ENCODE results near the gene KIAA0930. TPM values are rescaled to one million over a fixed set of nuclear protein-coding genes. Genes with fewer than 3 reads are reported as not detected.

Gene KIAA0930
- total RNA-seq, 1 donor from 2014 or later, result 89.2 TPM

DNA sequence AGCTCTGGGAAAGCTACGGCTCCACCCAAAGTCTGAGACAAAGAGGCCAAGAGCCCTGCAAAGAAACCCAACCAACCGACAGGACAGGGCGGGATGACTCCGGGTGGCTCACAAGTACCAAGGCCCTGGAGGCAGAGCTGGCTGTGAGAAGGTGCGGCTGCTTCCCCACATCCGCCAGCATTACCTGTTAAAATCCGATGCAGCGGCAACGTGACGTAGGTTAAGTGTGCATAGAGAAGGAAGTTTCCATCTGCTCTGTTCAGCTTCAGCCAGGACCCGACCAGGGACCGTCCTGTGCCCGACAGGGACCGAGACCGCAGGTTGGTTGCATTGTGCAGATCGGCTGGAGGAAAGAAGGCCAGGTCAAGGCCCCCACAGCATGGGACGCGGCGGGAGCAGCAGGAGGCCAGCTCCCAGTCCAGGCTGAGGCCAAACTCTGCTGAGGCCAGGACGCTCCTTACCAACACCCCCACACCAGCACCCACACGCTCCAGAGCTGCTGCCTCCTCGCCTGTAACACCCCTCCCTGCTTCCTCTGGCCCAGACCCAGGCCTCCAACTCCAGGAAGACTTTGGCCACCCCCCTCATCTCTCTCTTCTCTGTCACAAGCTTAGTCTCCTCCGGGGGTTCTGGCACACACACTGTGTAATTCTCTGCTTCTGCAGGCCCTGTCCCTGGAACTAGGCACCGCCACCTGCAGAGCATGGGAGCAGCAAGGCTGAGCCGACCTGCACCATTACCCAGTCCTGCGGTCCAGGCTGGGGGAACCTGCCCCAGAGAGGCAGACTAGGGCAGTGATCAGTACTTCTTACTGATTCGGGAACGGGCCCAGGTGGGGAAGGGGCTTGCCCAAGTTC lies 42.9 kb downstream of the KIAA0930 start:
- peaks cover 69% of the 10 kb centered on the region for H3K36me3 ChIP-seq
- H3K9me3 ChIP-seq, result no peaks in the 10 kb centered on the region
- no peak for ATAC-seq
- no peaks in the 10 kb centered on the region for H3K4me1 ChIP-seq
- H3K27me3 ChIP-seq (ENCODE audit: low read depth), result no peaks in the 10 kb centered on the region
- DNase-seq, result peak; percentile 37
- intact Hi-C loops (cut with DNase I), result no loop called here
- no peak overlapping the region for H3K27ac ChIP-seq
- TF ChIP-seq, protein P1, sequence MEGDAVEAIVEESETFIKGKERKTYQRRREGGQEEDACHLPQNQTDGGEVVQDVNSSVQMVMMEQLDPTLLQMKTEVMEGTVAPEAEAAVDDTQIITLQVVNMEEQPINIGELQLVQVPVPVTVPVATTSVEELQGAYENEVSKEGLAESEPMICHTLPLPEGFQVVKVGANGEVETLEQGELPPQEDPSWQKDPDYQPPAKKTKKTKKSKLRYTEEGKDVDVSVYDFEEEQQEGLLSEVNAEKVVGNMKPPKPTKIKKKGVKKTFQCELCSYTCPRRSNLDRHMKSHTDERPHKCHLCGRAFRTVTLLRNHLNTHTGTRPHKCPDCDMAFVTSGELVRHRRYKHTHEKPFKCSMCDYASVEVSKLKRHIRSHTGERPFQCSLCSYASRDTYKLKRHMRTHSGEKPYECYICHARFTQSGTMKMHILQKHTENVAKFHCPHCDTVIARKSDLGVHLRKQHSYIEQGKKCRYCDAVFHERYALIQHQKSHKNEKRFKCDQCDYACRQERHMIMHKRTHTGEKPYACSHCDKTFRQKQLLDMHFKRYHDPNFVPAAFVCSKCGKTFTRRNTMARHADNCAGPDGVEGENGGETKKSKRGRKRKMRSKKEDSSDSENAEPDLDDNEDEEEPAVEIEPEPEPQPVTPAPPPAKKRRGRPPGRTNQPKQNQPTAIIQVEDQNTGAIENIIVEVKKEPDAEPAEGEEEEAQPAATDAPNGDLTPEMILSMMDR (IDR thresholded peaks at IDR 0.05), result no peak
- no peak overlapping the region for H3K4me3 ChIP-seq

DNA sequence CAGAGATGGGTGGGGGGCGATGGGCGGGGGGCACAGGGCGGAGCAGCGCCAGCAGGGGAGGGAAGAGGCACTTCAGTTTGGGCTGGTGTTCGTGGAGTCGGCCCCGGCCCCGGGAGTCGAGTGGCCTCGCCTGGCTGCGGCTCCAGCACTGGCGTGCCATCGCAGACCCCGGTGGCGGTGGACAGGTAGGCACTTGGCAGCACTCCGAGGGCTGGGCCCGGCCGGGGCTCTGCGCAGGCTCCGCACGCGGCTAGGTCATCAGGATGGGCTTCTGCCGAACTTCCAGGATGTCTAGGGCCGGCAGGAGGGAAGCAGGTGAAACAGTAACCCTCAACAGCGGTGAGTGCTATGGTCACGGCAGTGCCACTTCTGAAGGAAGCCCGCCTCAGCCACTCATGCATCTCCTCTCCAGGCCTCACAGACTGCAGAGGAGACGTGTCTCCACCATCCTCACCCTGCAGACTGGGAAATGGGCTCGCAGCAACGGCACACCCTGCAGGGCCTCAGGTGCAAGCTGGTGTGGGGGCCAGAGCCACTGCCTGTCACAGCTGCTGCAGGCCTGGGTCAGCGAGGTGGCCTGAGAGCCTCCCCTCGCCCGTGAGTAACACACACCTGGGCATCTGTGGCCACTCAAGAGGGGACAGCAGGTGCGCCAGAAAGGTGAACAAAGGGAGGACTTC lies 43.6 kb downstream of the KIAA0930 start:
- no peak overlapping the region for H3K27ac ChIP-seq
- H3K4me3 ChIP-seq, result no peak overlapping the region
- TF ChIP-seq, protein P1 (IDR thresholded peaks at IDR 0.05), result no peak
- no peaks in the 10 kb centered on the region for H3K4me1 ChIP-seq
- ATAC-seq (no peak), DNase-seq (peak; percentile 39)
- H3K27me3 ChIP-seq (ENCODE audit: low read depth), result no peaks in the 10 kb centered on the region
- intact Hi-C loops (cut with DNase I), result no loop called here
- H3K9me3 ChIP-seq, result no peaks in the 10 kb centered on the region
- peaks cover 61% of the 10 kb centered on the region for H3K36me3 ChIP-seq

DNA sequence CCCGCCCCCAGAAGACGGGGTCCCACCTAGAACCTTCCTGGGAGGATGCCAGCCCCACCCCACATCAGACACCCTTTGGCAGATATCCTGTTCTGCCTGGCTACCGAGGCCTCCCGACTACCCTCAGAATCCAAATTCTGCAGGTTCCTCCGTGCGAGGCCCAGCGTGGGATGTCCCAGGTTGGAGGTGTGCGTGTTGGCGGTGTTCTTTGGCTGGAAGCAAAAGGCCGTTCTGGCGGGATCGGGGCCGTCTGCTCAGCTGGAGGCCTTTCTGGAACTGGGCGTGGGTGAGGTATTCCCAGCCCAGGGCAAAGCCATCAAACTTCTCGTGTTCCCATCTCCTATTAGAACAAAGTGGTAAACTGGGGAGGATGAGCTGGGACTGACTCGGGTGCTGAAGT lies 44.4 kb downstream of the KIAA0930 start:
- H3K4me3 ChIP-seq, result no peak overlapping the region
- H3K36me3 ChIP-seq, result peaks cover 56% of the 10 kb centered on the region
- TF ChIP-seq, protein P1 (IDR thresholded peaks at IDR 0.05), result no peak
- DNase-seq, result peak; percentile 32
- intact Hi-C loops (cut with DNase I), result no loop called here
- no peaks in the 10 kb centered on the region for H3K27me3 ChIP-seq (ENCODE audit: low read depth)
- no peaks in the 10 kb centered on the region for H3K9me3 ChIP-seq
- H3K27ac ChIP-seq, result no peak overlapping the region
- no peaks in the 10 kb centered on the region for H3K4me1 ChIP-seq
- ATAC-seq, result no peak

DNA sequence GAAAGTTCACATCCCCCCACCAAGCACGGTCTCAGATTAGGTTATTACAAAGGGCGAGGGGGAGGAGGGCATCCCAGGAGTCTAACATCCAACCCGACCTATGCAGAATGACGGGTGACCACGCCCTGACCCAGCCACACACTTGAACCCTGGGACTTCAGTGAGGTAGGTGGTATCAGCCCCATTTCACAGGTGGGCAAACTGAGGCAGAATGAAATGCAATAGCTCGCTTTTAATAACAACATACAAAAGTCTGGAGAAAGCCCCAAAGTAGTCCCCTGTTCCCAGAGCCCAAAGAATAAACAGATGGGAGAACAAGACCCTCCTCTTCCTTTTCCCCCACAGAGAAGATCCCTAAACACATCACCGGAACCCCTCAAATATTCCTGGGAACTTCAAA lies 45.1 kb downstream of the KIAA0930 start:
- Histone ChIP-seq H3K27me3 (ENCODE audit: low read depth) (no peaks in the 10 kb centered on the region), H3K27ac (no peak overlapping the region), H3K4me1 (no peaks in the 10 kb centered on the region), H3K36me3 (peaks cover 50% of the 10 kb centered on the region), H3K4me3 (no peak overlapping the region), H3K9me3 (no peaks in the 10 kb centered on the region)
- ATAC-seq (no peak), DNase-seq (no peak)
- TF ChIP-seq, protein P1 (IDR thresholded peaks at IDR 0.05), result no peak
- intact Hi-C loops (cut with DNase I), result no loop called here

DNA sequence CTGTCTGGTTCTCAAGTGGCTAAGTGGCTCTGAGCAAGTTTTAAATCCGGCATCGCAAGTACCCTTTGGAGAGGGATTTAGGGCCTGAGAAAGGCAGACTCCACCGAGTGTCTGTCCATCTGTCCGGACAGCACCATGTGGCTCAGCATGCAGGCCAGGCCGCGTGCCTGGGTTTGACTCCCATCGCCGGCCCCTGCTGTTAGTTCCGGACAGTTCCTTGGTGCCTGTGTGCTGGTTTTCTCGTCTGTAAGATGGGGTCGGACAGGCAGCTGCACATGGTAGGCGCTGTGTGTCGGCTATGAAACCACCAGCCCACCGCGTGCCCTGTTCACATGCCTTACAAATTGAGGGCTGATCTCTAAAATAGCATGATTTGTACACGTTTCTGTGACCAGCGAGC lies 46.0 kb downstream of the KIAA0930 start:
- TF ChIP-seq, protein P1 (IDR thresholded peaks at IDR 0.05), result no peak
- ATAC-seq (no peak), DNase-seq (peak; percentile 29)
- Histone ChIP-seq H3K9me3 (no peaks in the 10 kb centered on the region), H3K36me3 (peaks cover 44% of the 10 kb centered on the region), H3K4me1 (no peaks in the 10 kb centered on the region), H3K27me3 (ENCODE audit: low read depth) (no peaks in the 10 kb centered on the region), H3K4me3 (no peak overlapping the region), H3K27ac (no peak overlapping the region)
- intact Hi-C loops (cut with DNase I), result no loop called here

All from lower lobe of right lung (tissue), 2 donors.